PFSK-1 (cell line): ENCODE data around the gene RAB3C. TPM values are rescaled to one million over a fixed set of nuclear protein-coding genes. Genes with fewer than 3 reads are reported as not detected.

ENCODE experiments used
- FOXP2 ChIP-seq: optimal IDR thresholded peaks from 2 replicates; pipeline ENCODE3; 2011; ENCODE audit warnings: borderline replicate concordance, control low read depth, inconsistent platforms; ENCODE audit not compliant: insufficient read depth; ENCODE audit errors: extremely low read length, extremely low read depth
- POLR2AphosphoS5 ChIP-seq: IDR thresholded peaks from 2 replicates; pipeline ENCODE4 v1.6.1; 2012; ENCODE audit warnings: low read depth, mild to moderate bottlenecking, control low read depth, low read length, moderate library complexity
- REST ChIP-seq, 2 experiments: IDR thresholded peaks; 2 replicates each; pipeline versions ENCODE4 v1.6.1 to v1.8.0; 2011 to 2012; ENCODE audit warnings: low read depth in 2 of 2, low read length in 2 of 2, control low read depth in 1 of 2, inconsistent platforms in 1 of 2, mild to moderate bottlenecking in 1 of 2, moderate library complexity in 1 of 2; ENCODE audit not compliant: insufficient read depth in 1 of 2
- SIN3A ChIP-seq: IDR thresholded peaks from 2 replicates; pipeline ENCODE4 v1.6.1; 2012; ENCODE audit warnings: mild to moderate bottlenecking, low read length, moderate library complexity, borderline replicate concordance; ENCODE audit not compliant: insufficient read depth
- TAF1 ChIP-seq: IDR thresholded peaks from 2 replicates; pipeline ENCODE4 v1.6.1; 2012; ENCODE audit warnings: low read length, control low read depth, borderline replicate concordance; ENCODE audit not compliant: insufficient read depth
- polyA plus RNA-seq: library from polyadenylated mRNA; unstranded; fragments of >200 nt; gene quantifications from one replicate; pipeline ENCODE4 v1.2.1, GENCODE V29; 2012; ENCODE audit warnings: low read depth, missing spikeins; ENCODE audit not compliant: insufficient read length

The RAB3C gene
- 8.9 TPM for polyA plus RNA-seq

GRCh38 chr5:58582803-58583491 is at the start of gene RAB3C:
RAB3C (plus strand) TSS chr5:58583075; CDS start chr5:58583209, 134 bp downstream.
- peak; percentile 16; the same call in 1 of the 2 replicates for TF ChIP-seq TAF1
- no peak; the same call in 1 of the 2 replicates for TF ChIP-seq POLR2AphosphoS5
- peak; percentile 32; the same call in 1 of the 2 replicates for TF ChIP-seq SIN3A
- TF ChIP-seq REST (IDR thresholded peaks at IDR 0.05; ENCODE audit: insufficient read depth in 1 of 2, low read depth in 2 of 2, low read length in 2 of 2) = peak; percentile 95 to 96
- peak; percentile 59 for TF ChIP-seq FOXP2

- TF ChIP-seq TAF1 = no peak
These were observed 40.2 kb upstream of the RAB3C start for GRCh38 chr5:58542709-58543108.

- TF ChIP-seq SIN3A = no peak
- no peak for TF ChIP-seq POLR2AphosphoS5
- no peak for TF ChIP-seq TAF1
- TF ChIP-seq REST (IDR thresholded peaks at IDR 0.05; ENCODE audit: insufficient read depth in 1 of 2, low read depth in 2 of 2, low read length in 2 of 2) = no peak
- no peak for TF ChIP-seq FOXP2
These were observed 39.2 kb upstream of the RAB3C start for GRCh38 chr5:58543723-58544122.

GRCh38 chr5:58544195-58544594 is 38.7 kb upstream of the RAB3C start:
- no peak for TF ChIP-seq TAF1
- TF ChIP-seq REST (IDR thresholded peaks at IDR 0.05; ENCODE audit: insufficient read depth in 1 of 2, low read depth in 2 of 2, low read length in 2 of 2) = no peak
- no peak for TF ChIP-seq FOXP2
- TF ChIP-seq SIN3A = no peak
- no peak for TF ChIP-seq POLR2AphosphoS5

GRCh38 chr5:58544926-58545325 is 37.9 kb upstream of the RAB3C start:
- no peak for TF ChIP-seq FOXP2
- no peak for TF ChIP-seq TAF1
- no peak for TF ChIP-seq REST (IDR thresholded peaks at IDR 0.05; ENCODE audit: insufficient read depth in 1 of 2, low read depth in 2 of 2, low read length in 2 of 2)
- no peak for TF ChIP-seq POLR2AphosphoS5
- no peak for TF ChIP-seq SIN3A
